ENCODE results near the gene LARP7. TPM values are rescaled to one million over a fixed set of nuclear protein-coding genes. Genes with fewer than 3 reads are reported as not detected.

Gene LARP7
- polyA plus RNA-seq, 3 donors, result 104 to 135 (median 116) TPM

Other genes starting within 250 kb of the LARP7 start
- not detected for gene NEUROG2, start 121.0 kb upstream of the LARP7 start, polyA plus RNA-seq (ENCODE audit: insufficient read length in 3 of 3)
- 10 to 100 TPM; 12.4 to 16.6 (median 14.5) TPM for gene ZGRF1, start 234 bp upstream of the LARP7 start, polyA plus RNA-seq (ENCODE audit: insufficient read length in 3 of 3)